ENCODE measurements around the gene DDX52. TPM values are rescaled to one million over a fixed set of nuclear protein-coding genes. Genes with fewer than 3 reads are reported as not detected.
"Not testable (repeated sequence)": the region's sequence is repeated elsewhere in the genome, so short reads cannot be mapped to it uniquely, and the experiment has no call there.

The DDX52 gene
- total RNA-seq, 1 donor from 2014 or later: 20.6 TPM

DNA sequence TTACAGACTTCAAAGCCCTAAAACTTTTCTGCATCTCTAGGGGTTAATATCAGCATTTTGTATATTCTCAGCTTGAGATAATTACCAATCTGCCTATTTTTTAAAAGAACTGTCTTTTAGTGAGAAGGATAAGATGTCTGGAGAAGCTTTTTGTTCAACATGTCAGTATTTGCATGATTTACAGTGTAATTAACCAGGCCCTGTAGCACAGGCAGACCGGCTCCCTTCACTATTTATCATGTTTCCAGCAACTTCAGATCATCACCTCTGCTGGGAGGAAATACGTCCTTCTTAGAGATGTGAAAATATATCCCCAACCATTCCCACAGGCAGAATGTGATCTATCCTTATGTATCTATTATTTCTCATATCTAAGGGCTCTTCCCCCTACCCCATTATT lies 8.6 kb upstream of the DDX52 start:
- no peak for ATAC-seq

DNA sequence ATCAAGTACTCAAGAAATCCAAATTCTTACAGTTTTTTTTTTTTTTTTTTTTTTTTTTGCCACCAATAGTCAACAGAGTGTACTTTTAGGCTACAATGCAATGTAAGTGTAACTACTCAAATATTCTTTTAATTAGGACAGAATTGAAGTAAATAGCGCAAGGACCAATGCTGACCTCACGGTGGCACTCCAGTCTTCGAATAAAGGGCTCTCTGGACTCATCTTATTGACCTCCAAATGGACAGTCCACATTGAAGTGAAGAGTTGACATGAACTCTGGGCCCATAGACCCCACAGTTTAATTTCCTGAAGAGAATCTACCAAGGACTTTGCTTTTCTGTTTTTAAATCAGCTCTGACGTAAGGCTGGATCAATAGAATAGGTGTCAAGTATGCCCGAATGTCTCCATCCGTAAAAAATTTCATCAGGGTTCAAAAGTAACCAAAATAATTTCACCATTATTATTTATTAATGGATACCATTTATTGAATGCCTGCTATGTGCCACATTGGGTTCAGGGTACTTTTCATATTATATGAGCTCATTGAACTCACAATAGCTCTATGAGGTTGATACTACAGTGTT lies 7.3 kb upstream of the DDX52 start:
- no peak for ATAC-seq

DNA sequence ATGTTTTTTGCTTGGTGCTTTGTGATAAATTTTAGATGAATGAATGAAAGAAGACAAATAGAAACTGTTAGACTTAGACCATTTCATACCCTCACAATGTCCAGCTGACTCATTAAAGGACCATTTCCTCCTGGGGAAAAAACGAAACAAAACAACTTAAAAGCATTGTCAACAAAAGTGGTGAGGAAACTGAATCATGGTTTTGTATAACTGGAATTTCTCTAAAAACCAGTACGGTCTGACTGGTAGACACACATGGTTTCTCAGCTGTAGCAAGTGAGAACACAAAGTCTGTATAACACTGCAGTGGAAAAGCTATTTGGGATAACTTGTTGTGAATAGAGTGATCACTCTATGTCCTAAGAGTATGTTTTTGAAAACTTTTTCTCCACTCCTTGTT lies 5.3 kb upstream of the DDX52 start:
- ATAC-seq: no peak

DNA sequence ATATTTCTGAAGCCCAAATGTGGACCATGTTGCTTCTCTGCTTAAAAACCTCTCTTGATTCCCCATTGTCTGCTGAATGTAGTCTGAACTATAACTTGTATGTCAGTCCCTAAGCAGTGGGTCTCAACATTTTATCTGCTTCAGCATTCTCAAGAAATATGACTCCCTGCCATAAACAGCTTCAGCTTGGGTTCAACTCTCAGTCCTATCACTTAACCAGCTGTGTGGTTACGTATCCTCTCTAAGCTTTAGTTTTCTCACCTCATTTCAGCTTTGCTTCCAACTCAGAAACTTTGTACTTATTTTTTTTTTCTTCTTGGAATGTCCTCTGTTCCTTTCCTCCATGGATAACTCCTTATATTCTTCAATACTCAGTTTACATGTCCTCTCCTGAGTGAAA lies 4.6 kb upstream of the DDX52 start:
- ATAC-seq: no peak

DNA sequence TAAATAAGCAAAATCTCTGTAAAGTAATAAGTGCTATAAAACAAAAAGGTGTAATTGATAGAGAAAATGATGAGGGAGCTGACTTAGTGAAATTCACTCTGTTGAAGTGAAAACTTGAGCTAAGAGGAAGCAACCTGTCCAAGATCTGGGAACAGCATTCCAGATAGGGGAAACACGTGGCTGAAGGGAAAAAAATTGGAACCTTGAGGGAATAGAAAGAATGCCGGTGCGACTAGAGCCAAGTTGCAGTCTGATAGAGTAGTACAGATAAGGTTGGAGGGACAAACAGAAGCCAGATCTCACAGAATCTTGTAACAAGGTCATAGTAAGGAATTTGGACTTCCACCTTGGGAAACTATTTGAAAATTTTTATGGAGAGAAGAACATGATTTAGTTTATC lies 623 bp upstream of the DDX52 start:
- no peak for ATAC-seq

DNA sequence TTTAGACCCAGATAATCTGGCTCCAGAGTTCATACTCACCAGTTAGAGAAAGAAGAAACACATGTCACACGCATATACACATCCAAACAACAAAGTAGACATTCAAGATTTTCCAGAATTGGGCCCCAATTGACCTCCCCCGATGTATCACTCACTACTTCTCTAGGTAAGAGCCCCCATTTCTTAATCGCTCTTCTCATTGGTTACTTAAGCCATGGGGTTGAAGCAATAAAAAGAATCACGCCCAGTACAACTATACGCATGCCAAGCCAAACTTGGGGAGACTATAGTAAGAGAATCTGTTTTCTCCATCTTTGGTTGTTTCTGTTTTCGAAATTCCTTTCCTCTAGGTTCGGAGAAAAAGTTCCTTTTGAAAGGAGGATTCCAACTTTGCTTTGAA lies 565 bp downstream of the DDX52 start:
- ATAC-seq: peak; percentile 73

DNA sequence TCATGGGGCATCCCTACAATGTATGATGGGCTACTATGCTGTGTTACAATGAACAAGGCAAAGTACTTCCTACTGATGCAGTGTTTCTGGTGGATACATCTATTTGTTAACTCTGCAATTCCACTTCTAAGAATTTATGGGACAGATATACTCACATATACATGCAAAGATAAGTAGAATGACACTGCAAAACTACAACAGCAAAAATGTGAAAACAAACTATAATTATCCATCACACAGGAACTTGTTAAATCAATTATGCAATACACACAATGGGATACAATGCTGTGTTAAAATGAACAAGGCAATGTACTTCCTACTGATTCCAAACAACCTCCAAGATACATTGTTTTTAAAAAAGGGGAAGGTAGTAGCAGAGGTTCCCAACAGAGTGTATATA lies 3.2 kb downstream of the DDX52 start:
- no peak for ATAC-seq

DNA sequence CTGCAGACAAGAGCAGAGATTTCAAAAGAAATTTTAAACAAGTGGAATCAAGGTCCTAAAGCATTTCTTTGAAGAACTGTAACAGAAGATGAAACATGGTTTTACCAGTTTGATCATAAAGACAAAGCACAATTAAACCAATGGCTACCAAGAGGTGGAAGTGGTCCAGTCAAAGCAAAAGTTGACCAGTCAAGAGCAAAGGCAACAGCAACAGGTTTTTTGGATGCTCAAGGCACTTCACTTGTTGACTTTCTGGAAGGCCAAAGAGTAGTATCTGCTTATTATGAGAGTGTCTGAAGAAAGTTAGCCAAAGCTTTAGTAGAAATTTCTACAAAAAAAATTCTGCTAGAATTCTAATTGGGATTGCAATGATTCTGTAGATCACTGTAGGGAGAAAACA lies 5.3 kb downstream of the DDX52 start:
- no peak for ATAC-seq

DNA sequence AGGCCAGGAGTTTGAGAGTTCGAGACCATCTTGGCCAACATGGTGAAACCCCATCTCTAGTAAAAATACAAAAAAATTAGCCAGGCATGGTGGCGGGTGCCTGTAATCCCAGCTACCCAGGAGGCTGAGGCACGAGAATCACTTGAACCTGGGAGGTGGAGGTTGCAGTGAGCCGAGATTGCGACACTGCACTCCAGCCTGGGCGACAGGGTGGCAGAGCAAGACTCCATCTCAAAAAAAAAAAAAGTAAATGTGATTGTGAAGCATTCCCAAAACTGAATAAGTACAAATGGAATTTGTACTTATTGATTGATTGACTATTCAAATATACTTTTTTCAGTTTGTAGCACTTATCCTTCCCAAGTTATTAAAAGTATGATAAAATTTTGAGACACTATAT lies 26.8 kb downstream of the DDX52 start:
- not testable (repeated sequence) for ATAC-seq

DNA sequence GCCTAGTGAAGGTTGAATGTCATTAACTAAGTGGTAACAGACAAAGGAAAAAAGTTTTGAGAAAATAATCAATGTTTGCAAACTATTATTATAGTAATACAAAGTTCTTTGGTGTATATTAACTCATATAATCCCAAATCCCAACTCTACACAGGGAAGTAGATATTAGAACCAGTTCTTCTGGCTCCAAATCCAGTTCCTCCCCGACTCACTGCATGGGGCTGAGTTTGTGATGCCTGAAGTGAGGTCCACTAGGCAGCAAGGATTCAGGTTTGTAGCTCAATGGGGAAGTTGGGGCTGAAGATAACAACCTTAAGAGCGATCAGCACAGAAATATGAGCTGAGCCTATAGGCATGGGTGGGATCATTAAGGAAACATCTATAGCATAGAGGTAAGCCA lies 28.4 kb downstream of the DDX52 start:
- ATAC-seq: peak; percentile 70

DNA sequence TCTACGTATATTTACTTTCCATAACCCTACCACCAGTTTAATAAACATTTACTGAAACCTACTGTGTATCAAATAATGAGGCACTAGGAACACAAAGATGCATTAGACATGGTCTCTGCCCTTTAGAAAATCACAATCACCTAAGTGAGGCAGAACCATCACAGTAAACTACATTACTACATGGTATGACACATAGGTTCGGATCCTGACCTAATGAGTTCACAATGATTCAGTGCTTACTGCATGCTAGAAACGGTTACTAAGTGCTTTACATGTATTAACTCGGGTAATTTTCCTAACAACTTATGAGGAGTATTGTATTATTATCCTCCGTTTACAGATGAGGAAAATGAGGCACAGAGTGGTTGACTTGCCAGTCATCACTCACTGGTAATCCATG lies 28.9 kb downstream of the DDX52 start:
- ATAC-seq: peak; percentile 79

DNA sequence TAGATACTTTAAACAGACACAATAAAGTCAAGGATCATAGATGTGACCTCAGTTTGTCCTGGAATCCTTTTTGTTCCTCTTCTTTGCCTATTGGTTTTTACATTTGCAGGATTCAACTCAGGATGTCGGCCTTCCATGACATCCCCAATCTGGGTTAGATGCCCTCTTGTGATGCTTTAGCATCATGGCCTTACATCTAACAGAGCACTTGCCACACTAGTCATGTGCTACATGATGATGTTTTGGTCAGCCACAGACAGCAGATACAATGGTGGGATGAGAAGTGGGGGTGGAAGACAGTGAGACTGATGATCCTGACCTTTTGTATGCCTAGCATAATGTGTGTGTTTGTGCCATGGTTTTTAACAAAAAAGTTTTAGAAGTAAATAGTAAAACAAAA lies 32.3 kb downstream of the DDX52 start:
- no peak for ATAC-seq

DNA sequence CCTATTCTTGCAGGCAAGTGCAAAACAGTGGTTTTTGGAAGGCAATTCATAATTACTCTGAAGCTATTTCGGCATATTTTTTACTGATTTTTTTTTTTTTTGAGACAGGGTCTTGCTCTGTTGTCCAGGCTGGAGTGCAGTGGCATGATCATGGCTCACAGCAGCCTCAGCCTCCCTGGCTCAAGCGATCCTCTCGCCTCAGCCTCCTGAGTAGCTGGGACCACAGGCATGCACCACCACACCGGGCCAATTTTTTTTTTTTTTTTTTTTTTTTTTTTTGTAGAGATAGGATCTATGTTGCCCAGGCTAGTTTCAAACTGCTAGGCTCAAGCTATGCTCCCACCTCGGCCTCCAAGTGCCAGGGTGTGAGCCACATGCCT lies 33.2 kb downstream of the DDX52 start:
- ATAC-seq: not testable (repeated sequence)

DNA sequence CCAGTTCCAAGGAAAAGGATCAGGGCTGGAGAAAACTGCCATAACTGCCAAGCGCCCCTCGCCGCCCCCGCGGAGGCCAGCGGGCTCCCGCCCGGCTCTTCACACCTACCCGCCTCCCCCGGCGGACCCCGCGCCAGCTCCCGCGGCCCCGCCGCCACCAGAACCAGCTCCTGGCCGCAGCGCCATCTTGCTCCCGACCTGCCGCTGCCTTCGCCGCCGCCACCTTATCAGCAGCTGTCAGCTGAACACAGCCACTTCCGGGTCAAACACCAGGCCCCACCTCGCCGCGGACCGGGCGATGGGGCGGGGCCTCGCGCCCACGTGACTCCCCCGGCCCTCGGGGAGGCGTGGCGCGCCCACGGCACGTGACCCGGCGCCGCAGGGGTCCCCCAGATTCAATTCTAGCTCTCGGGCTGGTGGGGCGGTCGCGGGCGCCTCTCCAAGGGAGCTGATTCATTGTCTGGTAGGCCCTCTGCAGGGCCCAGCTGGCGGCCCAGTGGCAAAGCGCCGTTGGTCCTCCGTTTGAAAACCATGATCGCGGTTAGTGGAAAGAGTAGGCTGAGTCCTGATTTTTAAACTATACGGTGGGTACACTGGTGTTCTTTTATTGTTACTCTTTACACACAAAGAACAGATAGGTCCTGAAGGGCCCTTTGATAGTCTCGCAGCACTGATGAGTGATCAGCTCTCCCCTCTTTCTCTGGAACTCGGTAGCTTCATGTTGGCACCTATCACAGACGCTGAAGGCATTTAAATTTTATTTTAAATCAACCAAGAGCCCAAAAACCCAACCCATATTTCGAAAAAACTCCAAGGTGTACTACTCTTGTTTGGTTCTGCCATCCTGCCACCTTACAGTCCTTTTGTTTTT lies 33.8 kb downstream of the DDX52 start, which contains the start of gene SYNRG:
Gene SYNRG (minus strand): TSS at position 249 of the 871 bp plus-strand sequence. CDS start 63 bp downstream, at position 186.
- peak; percentile 97 for ATAC-seq

DNA sequence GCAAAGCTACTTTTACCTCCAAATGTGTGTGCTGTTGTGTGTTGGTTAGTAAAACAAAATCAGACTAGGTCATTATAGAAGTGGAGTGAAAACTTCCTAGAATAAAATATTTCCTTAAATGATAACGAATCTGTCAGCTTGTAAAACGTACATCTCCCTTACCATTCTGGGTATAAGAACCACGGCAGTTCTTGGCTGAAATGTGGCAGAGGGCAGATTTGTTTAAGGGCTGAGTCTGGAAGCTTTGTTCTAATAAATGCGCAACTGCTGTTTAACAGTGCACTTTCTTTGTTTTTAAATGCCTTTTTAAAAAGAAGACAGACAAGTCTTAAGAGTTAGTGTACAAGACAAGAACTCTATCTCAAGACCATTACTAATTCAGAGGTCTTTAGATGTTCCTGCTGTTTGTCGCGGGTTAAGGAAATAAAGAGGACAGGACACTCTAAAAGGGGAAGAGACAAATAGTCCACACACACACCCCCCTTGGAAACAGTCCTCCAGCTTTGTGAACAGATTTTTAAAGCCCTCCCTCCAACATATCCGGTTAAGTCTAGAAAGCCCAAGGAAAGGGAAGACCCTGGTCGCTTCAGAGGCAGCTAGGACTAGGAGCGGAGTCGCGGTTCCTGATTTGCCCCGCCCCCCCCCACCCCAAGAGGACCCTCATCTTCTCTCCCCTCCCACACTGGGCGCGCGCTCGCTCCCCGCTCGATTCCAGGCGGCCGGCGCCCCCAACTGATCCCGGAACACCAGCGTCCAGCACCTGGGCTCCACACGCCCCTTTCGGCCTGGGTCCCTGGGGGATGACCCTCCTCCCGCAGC lies 34.7 kb downstream of the DDX52 start:
- peak; percentile 34 for ATAC-seq

DNA sequence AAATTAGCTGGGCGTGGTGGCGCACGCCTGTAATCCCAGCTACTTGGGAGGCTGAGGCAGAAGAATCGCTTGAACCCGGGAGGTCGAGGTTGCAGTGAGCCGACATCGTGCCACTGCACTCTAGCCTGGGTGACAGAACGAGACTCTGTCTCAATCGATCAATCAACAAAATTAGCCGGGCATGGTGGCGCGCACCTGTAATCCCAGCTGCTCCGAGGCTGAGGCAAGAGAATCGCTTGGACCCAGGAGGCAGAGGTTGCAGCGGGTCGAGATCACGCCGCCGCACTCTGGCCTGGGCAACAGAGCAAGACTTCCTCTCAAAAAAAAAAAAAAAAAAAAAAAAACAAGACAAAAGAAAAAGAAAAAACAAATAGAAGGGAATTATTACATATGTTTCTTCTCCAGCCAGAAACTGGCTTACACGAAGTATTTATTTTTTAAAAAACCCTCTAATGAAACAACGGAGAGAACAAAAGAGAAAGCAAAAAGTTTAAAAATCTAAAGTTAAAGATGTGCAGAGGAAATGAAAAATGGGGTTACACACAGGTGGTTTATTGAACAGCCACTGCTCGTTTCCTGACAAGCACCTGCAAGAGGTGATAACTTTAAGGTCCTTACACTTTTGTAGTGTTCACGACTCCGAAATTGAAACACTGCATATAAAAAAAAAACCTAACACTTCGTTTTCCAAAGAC lies 35.5 kb downstream of the DDX52 start:
- ATAC-seq: no peak

DNA sequence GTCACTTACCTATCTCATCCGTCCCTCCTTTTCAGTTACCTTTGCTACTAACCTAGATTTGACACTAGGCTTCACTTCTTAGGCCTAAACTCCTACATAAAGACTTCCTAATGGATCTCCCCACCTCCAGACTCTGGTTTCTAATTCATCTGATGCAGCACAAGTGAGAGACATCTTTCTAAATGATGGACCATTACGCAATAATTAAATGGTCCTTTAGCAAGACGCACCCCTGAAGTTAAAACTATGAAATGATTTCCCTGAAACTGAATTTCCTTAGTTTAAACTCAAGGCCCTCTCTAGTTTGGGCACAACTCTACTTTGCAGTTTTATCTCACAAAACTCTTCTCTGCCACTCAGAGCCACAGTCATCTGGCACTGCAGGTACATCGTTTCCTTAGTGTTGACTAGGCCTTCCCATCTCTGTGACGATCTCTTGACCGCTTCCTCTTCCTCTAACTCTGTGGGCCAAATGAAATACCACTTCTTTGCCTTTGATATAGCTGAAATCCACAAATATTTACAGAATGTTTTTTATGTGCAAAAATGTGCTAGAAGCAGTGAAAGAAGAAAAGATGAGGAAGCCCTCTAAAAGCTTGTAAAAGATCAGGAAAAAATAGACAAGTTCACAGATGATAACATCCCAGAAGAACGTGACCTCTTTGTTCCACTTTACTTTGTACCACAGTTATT lies 37.3 kb downstream of the DDX52 start:
- ATAC-seq: no peak

DNA sequence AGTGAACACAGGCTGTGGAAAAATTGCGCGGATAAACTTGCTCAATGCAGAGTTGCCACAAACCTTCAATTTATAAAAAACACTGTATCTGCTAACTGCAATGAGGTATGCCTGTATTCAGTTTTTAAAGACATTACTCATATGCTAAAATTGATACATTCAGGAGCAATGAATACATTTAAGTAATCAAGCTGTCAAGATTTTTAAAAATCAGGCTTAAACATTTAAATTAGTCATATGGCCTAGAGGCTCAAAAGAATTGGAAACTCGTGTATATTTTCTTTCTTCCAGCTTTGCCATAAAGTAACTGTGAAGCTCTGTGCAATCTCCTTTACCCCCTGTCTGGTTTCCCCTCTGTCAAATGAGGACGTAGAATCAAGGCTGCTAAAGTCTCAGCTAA lies 38.2 kb downstream of the DDX52 start:
- no peak for ATAC-seq

DNA sequence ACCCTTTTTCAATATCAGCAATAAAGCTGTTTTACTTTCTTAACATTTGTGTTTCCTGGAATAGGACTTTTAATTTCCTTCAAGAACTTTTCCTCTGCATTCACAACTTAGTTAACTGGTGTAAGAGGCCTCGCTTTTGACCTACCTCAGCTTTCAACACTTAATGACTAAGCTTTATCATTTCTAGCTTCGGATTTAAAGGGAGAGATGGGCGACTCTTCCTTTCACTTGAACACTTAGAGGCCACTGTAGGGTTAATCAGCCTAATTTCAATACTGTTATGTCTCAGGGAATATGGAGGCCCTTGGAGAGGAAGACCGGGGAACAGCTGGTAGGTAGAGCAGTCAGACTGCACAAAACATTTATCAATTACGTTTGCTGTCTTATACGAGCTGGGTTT lies 38.7 kb downstream of the DDX52 start:
- no peak for ATAC-seq

DNA sequence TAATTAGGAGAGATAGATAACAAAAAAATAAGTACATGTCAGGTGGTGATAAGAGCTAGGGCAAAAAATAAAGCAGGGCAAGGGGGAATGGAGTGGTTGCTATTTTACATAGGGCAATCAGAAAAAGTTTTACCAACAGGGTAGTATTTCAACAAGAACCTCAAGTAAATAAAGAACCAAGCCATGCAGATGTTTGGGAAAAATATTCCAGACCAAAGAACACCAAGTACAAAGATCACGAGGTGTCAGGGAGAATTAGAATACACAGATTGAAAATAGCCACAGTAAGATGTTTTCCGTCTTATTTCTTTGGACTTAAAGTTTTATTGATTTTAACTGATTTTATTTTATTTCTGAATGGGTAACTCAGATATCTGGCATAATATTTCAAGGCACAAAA lies 45.1 kb downstream of the DDX52 start:
- no peak for ATAC-seq

DNA sequence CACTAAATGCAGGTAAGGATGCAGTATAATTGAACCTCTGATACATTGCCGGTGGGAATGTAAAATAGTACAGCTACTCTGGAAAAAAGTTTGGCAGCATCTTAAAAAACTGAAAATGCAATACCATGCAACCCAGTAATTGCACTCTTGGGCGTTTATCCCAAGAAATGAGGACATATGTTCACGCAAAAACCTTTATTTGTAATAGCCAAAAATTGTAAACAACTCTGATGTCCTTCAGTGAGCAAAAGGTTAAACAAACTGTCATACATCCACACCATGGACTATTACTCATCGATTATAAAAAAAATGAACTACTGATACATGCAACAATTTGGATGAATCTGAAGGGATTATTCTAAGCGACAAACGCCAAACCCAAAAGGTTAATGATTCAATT lies 51.0 kb downstream of the DDX52 start:
- ATAC-seq: no peak

DNA sequence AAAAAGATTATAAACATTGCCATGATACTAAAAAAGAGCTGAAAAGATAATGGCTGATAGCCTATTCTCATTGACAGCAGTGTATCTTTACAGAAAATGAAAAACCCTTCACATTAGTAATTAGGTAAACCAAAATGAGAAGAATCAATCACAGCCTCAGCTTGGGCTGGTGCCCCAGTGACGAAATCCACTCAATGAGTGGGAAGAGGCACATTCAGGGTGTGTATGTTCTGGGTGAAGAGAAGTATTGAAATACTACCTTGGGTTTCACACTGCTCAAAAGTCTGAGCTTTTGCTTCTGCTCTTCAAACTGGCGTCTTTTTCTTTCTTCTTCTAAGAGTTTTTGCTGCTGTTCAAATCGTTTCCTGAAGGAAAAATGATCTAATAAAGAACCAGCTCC lies 58.2 kb downstream of the DDX52 start:
- ATAC-seq: no peak

All from esophagus mucosa (tissue), 1 donor.